KBM-7 (cell line): Measurements from ENCODE around the gene KLK11.

ENCODE experiments used
- DNase-seq: peaks from one replicate; pipeline ENCODE4 v3.0.0-alpha.2; 2015
- in situ Hi-C: fragments of 300-500 bp; cut with MboI; formaldehyde crosslinking; loops from 2 replicates; pipeline ENCODE4 v1.14.3; 2020; ENCODE audit warnings: low sequenced_read_pairs, low pct_unique_long_range_greater_than_20kb, mixed read lengths

Gene KLK11, protein sequence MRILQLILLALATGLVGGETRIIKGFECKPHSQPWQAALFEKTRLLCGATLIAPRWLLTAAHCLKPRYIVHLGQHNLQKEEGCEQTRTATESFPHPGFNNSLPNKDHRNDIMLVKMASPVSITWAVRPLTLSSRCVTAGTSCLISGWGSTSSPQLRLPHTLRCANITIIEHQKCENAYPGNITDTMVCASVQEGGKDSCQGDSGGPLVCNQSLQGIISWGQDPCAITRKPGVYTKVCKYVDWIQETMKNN

DNA sequence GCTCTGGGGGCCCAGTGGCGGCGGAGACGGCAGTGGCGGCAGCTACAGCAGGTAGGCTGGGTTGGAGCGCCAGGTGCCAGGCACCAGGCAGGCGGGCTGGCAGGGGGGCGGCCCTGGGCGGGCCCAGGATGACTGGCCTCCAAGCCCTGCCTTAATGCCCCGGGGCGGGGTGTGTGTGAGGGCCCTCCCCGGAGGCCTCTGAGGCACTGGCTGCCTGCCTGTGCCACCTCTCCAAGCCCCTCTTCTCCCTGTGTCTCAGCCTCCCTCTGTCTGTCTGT, at the start of gene KLK11:
Gene KLK11 (minus strand): TSS at position 63 of the 278 bp plus-strand sequence. CDS start 985 bp downstream, outside the sequence.
- in situ Hi-C loops: no loop called here
- DNase-seq: no peak

GRCh38 chr19:51075998-51076397, 49.6 kb upstream of the KLK11 start:
- no peak for DNase-seq
- in situ Hi-C loops: no loop called here

DNA sequence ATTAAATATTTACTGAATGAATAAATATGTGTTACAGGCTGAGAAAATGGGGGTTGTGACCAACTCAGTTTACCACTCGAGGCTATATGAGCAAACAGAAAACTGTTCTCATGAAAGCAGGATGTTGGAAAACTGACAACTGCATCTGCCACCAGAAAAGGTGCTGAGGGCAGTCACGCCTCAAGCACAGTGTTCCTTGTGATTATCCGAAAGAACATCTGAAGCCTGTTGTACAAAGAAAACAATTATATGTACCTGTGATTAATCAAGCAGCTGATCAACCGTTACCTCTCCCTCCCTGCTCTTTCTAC, 44.6 kb upstream of the KLK11 start:
- in situ Hi-C loops: no loop called here

GRCh38 chr19:51070334-51071094, 44.1 kb upstream of the KLK11 start:
- no peak for DNase-seq
- in situ Hi-C loops: no loop called here

More for the DNA sequence above, 44.6 kb upstream of the KLK11 start:
- DNase-seq: no peak

DNA sequence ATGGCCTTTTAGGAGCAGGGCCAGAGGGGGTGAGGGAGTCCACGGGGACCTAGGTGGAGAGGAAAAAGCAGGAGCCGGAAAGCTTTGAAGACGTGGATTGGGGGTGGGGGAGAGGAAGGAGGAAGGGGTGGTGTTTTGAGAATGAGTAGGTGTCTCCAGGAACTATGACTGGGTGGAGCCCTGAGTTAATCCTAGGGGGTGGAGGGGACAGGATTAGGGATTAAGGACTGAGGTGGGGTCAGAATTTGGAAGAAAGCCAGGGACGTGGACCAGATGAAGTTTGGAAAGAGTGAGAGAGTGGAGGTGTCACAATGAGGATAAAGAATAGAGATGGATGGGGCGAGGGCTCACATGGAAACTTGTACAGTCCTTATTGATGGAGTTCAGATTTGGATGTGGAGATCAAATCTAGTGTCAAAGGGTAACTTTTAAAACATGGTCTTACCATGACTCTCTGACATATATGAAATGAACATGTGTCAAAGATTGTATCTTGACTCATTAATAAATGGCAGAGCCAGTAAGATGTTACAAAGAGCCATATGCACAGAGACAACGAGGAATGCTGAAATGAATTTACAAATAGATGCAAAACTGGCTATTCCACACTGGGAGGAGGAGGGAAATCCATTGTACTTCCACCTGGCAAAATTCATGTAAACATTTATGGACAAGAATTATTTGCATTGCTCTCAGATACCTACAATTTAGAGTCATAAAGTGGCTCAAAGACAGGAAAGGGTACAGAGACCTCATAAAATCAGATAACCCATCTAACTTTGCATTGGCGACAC, 40.2 kb upstream of the KLK11 start:
- in situ Hi-C loops: no loop called here
- no peak for DNase-seq

GRCh38 chr19:51065221-51065960, 39.0 kb upstream of the KLK11 start:
- DNase-seq: no peak
- in situ Hi-C loops: no loop called here

DNA sequence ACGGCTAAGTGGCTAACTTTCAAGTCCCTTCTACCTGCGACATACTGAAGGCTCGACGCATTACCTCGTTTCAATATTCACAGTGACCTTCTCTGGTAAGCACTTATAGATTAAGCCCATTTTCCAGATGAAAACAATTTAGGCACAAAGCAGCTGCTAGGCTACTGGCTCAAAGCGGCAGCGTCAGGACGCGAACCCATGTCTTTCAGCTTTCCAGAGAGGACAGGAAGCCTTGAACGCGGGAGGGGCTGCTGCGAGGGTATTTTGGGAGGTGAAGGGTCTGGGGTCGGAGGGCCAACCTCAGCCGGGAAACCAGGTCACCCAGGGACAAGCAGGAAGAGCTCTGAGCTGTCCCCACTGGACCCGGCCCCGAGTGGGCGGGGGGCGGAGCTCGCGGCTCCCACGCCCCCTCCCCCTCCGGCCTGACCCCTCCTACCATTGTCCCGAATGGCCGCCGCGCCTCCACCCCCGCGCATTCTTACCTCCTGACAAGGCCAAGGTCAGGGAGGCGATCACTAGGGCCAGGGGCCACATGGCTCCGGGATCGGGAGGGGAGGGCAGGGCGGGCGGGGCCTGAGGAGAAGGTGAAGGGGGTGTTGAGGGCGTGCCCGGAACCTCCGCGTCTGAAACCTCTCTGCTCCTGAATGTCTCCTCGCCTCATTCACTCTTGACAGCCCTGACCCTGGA, 38.3 kb upstream of the KLK11 start, which contains the start of gene KLK13:
Gene KLK13 (minus strand): TSS at position 559 of the 687 bp plus-strand sequence. CDS start 25 bp downstream, at position 534.
- DNase-seq: no peak
- in situ Hi-C loops: no loop called here

GRCh38 chr19:51063664-51064063, 37.2 kb upstream of the KLK11 start:
- in situ Hi-C loops: no loop called here
- no peak for DNase-seq

DNA sequence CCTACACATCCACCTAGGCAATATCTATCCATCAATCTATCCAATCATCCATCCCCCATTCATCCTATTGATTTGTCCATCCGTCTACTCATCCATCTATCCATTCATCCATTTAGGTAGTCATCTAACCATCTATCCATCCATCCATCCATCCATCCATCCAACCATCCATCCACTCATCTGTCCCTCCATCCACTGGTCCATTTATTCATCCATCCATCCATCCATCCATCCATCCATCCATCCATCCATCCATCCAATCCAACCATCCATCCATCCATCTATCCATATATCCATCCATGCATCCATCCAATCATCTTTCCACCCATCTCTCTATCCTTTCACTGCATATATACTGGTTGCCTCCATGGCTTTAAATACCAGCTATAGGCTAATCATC, 34.6 kb upstream of the KLK11 start:
- DNase-seq: no peak
- in situ Hi-C loops: no loop called here

DNA sequence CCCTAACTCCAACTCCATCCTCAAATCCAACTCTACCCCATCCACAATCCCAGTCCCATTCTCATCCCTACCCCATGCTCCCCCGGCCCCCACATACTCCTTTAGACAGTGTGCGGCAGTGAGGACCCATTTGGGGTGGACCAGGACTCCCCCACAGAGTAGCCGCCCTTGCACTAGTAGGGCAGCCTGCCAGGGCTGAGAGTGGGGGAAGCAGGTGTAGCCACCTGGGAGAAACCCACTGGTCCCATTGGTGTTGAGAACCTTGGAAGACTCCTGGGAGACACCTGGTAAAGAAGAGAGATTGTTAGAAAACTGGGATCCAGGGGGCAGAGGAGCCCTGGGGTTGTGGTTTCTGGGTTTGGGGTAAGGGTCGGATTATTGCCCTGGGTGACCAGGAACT, 33.9 kb upstream of the KLK11 start:
- in situ Hi-C loops: no loop called here
- DNase-seq: no peak

GRCh38 chr19:51059715-51060114, 33.3 kb upstream of the KLK11 start:
- no peak for DNase-seq
- in situ Hi-C loops: no loop called here

GRCh38 chr19:51055866-51056265, 29.4 kb upstream of the KLK11 start:
- DNase-seq: no peak
- in situ Hi-C loops: no loop called here

- in situ Hi-C loops: no loop called here
- DNase-seq: no peak
Observed at GRCh38 chr19:51047031-51047335, 20.6 kb upstream of the KLK11 start.

- in situ Hi-C loops: no loop called here
- DNase-seq: no peak
Observed at GRCh38 chr19:51044327-51044726, 17.9 kb upstream of the KLK11 start.

DNA sequence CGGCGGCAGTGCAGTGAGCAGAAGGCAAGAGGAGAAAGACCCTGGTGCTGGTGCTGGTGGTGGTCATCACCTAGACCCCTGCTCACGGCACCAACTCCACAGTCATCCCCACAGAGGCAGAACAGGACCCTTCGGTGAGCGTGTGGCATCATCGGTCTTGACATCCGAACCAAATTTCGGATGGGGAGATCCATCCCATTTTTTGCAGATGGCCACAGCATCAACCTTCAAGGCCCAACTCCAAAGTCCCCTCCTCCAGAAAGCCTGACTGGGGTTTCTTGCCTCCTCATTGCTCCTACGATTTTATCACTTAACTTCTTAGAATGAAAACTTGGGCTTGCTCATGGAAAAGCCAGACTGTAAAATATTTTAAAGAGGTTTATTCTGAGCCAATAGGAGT, 17.1 kb upstream of the KLK11 start:
- DNase-seq: no peak
- in situ Hi-C loops: no loop called here

DNA sequence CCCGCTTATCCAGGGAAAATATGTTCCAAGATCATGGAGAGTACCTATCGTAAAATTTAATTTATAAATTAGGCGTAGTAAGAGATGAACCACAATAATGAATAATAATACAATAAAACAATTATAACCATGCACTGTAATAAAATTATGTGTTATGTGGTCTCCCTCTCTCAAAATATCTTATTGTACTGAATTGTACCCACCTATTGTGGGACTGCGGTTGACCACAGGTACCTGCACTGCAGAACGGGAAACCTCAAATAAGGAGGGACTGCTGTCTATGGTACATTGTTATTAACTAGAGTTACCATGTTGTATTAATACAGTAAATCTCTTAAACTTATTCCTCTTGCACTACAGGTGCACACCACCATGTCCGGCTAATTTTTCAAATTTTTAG, 13.7 kb upstream of the KLK11 start:
- in situ Hi-C loops: no loop called here
- no peak for DNase-seq

DNA sequence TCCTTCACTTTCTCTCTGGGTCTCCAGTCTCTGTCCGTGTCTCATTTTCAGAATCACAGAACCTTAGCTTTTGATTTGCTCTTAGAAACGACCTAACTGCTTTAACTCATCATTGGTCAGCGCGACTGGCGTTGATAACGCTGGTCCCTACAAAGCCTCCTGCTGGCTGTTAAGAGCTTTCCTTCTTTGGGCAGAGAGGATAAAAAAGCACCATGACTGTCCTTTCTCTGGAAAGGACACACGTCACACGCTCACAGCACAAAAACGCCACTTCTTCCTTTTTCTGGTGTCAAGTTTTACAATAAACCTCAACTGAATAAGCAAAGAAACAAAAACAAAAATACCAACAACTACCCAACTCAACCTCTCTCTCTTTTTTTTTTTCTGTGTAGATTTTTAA, 10.1 kb upstream of the KLK11 start:
- in situ Hi-C loops: no loop called here
- no peak for DNase-seq

DNA sequence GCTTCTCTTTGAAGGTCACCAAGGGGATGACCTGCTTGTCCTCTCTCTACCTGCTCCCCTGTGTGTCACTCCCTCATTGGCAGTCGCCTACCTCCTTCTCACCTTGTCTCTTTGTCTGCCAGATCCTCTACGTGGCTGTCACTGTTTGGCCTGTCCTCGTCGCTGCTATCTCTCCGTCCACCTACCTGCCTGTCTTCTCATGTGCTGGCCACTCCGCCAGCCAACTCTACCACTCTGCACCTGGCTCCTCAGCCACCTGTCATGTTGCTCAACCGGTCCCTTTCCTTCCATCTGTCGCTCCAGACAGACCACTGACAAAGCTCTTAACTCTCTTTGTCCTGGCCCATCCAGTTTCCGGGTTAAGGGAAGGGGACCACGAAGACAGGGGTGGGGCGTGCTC, 8.3 kb upstream of the KLK11 start, which contains the start of gene KLK12:
Gene KLK12 (minus strand): TSS at position 299 of the 400 bp plus-strand sequence. CDS start 381 bp downstream, outside the sequence.
- no peak for DNase-seq
- in situ Hi-C loops: no loop called here

DNA sequence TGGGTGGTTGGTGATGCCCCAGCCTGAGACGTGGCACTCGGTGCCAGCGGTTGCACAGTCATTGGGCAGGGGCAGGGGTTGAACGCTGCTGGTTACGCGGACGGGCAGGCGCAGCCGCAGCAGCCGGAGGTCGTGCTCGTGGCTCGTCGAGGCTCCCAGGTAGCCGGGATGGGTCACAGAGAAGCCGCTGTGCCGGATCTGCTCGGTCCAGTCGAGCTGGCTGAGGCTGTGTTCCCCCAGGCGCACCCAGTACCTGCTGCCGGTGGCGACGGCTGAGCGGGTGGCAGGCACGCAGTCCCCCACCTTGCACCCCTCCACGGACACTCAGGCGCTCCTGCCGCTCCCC, 5.4 kb upstream of the KLK11 start:
- no peak for DNase-seq
- in situ Hi-C loops: no loop called here
